Measurements from ENCODE around the gene TNRC6B. TPM values are rescaled to one million over a fixed set of nuclear protein-coding genes. Genes with fewer than 3 reads are reported as not detected.

Gene TNRC6B
- total RNA-seq, 1 donor from 2014 or later: 9.5 TPM

DNA sequence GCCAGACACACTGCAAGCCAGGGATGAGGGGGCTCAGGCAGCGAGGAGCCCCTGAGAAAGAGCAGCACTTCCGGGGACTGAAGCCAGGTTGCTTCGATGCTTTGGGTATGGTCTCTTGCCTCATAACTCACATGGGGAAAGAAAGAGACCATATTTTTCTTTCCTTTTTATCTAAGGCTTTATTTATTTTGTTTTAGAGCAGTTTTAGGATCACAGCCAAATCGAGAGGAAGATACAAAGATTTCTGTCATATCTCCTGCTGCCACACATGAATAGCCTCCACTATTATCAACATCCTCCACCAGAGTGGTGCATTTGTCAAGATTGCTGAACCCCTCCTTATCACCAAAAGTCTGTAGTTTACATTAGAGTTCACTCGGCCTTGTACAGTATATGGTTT, 144.3 kb downstream of the TNRC6B start:
- TF ChIP-seq, protein P1, sequence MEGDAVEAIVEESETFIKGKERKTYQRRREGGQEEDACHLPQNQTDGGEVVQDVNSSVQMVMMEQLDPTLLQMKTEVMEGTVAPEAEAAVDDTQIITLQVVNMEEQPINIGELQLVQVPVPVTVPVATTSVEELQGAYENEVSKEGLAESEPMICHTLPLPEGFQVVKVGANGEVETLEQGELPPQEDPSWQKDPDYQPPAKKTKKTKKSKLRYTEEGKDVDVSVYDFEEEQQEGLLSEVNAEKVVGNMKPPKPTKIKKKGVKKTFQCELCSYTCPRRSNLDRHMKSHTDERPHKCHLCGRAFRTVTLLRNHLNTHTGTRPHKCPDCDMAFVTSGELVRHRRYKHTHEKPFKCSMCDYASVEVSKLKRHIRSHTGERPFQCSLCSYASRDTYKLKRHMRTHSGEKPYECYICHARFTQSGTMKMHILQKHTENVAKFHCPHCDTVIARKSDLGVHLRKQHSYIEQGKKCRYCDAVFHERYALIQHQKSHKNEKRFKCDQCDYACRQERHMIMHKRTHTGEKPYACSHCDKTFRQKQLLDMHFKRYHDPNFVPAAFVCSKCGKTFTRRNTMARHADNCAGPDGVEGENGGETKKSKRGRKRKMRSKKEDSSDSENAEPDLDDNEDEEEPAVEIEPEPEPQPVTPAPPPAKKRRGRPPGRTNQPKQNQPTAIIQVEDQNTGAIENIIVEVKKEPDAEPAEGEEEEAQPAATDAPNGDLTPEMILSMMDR (conservative IDR thresholded peaks at IDR 0.05; ENCODE audit: low read depth, low read length): no peak
- no peak for DNase-seq (ENCODE audit: low read depth)
- H3K4me3 ChIP-seq (ENCODE audit: low read depth, low read length): no peak overlapping the region

DNA sequence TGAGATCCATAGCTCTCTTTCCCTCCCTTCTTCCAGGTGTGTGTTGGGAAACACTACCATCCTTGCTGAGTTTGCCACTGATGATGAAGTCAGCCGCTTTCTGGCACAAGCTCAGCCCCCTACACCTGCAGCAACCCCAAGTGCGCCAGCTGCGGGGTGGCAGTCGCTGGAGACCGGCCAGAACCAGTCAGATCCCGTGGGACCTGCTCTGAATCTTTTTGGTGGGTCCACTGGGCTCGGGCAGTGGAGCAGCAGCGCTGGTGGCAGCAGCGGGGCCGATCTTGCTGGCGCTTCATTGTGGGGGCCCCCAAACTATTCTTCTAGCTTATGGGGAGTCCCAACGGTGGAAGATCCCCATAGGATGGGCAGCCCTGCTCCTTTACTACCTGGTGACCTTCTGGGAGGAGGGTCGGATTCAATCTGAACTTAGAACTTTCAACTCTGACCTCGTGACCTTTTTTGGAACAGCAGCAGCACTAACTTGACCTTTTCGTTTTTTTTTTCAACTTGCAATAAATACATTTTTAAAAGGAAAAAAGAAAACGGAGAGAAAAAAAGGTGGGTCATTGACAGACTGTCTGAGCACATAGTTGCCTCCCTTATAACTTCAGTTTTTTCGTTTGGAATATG, 145.2 kb downstream of the TNRC6B start:
- DNase-seq (ENCODE audit: low read depth): no peak
- TF ChIP-seq, protein P1 (conservative IDR thresholded peaks at IDR 0.05; ENCODE audit: low read depth, low read length): no peak
- no peak overlapping the region for H3K4me3 ChIP-seq (ENCODE audit: low read depth, low read length)

DNA sequence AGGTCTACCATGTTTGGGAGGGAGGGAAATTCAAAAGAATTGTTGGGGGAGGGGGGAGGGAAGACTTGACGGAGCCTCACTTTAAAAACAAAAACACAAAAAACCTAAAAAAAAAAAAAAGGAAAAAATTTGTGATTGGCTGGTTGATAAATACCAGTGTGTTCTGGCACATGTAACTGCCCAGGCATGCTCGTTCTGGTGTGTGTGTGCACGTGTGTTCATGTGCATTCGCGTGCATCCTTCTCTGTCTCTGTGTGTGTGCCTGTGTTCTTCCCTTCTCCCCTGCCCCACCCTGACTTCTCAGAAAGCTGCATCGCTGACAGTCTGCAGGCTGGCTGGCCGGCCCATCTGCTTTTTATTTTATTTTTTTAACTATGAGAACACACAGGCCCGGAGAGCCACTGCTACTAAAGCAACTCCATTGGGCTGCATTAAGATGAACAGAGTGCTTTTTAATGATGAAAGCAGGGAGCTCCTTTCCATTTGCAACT, 146.0 kb downstream of the TNRC6B start:
- TF ChIP-seq, protein P1 (conservative IDR thresholded peaks at IDR 0.05; ENCODE audit: low read depth, low read length): no peak
- DNase-seq (ENCODE audit: low read depth): no peak
- H3K4me3 ChIP-seq (ENCODE audit: low read depth, low read length): no peak overlapping the region

DNA sequence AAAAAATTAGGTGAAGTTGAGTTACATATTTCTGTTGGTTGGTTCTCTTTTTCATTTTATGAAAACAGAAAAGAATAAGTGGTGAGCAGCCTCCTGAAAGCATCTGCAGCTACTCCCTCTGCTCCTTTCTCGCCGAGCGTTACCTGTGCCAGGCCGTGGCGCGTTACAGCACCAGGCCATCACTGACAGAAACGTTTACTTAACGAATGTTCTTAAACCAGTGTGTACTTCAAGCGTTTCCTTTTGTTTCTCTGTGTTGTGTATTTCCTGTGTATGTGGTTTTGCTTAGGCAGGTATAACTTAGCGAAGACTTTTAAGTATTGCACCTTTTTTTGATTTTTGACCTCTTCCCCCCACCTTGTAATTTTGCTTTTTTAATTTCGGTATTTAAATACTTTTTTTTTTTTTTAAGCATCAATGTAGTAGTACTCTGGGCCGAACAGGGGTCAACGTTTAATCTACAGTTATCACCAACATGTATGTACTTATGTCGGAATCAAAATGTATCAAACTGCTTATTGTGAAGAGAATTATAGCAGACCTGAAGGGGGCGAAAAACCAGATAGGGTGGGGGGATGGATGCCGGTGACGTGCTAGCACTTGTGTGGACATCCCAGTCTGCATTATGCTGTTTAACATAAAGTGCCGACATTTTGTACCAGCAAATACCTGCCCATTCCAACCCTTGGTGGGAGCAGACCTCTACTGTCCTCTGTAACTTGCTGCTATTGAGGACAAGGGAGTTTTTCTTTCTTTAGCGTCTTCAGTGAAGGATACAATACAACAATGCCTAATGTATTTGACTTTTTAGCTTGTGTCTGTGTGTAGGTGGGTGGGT, 147.0 kb downstream of the TNRC6B start:
- TF ChIP-seq, protein P1 (conservative IDR thresholded peaks at IDR 0.05; ENCODE audit: low read depth, low read length): no peak
- no peak overlapping the region for H3K4me3 ChIP-seq (ENCODE audit: low read depth, low read length)
- DNase-seq (ENCODE audit: low read depth): no peak

DNA sequence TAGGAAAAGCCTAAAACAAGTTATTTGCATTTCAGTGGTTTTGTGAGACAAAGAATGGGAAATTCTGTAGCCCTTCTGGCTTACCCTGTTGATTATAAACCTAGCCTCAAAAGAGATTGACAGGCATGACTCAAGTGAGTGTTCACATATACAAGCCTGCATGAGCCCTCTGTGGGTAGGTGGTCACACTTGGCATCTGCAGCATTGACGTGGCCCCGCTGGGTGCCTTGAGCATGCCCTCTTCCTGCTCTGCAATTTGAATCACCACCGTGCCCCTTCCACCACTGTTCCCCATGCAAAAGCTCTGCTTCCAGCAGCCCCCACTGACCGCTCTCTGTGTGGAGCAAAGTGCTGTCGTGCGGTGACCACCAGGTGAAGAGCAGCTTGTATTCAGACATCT, 147.6 kb downstream of the TNRC6B start:
- no peak for DNase-seq (ENCODE audit: low read depth)
- TF ChIP-seq, protein P1 (conservative IDR thresholded peaks at IDR 0.05; ENCODE audit: low read depth, low read length): no peak
- no peak overlapping the region for H3K4me3 ChIP-seq (ENCODE audit: low read depth, low read length)

DNA sequence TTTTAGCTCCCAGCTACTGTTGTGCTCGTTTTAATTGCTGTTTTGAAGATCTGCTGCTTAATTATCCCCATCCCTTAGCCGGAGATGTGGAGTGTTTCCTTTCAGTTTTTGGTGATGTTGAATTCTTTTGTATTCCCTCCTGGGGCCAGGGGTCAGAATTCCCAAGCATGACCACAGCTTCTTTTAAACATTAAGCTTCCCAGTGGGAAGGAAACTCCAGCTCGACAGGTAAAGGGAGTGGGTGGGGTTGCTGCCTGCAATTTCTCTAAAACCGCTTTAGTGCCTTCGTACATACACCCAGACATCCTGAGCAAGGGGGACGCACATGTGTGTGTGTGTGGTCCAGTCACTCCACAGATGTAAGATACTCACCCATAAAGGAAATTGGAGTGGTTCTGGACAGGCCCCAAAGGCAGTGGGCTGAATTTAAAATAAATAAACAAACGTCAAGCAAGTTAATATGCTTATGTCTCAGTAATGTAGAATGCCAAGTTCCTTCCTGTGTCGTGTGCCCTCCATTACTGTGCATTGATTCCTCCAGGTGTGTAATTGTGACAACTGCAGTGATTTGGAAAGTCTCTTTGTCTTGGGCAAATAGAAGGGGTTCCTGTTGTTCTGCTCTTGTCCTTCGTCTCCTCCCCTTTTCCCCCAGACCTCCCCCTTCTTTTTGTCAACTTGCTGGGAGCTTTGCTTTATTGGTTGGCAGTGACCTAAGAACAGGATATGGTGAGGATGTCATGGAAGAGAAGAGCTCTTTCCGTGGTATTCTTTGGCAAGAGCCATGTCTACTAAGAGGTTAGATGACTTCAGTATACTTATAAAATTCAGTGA, 149.4 kb downstream of the TNRC6B start:
- DNase-seq (ENCODE audit: low read depth): no peak
- TF ChIP-seq, protein P1 (conservative IDR thresholded peaks at IDR 0.05; ENCODE audit: low read depth, low read length): no peak
- no peak overlapping the region for H3K4me3 ChIP-seq (ENCODE audit: low read depth, low read length)
